Gastrocnemius medialis (tissue), 4 donors: ENCODE measurements around the gene HEATR3.

ENCODE experiments used
- POLR2A ChIP-seq, 2 donors: fragments of 450-650 bp; IDR thresholded peaks; one replicate each; pipeline ENCODE4 v1.6.1; 2017; ENCODE audit warnings: antibody characterized with exemption in 2 of 2, mild to moderate bottlenecking in 2 of 2, moderate library complexity in 2 of 2
- TF ChIP-seq, protein P1 (sequence below), 5 experiments: fragments of 450-650 bp in 3 of 5; fragments of 200-600 bp in 2 of 5; sonication (generic) in 2 of 5; IDR thresholded peaks in 4 of 5; conservative IDR thresholded peaks in 1 of 5; 1 replicate in 4 of 5; 2 replicates in 1 of 5; pipeline ENCODE4 v1.5.1; 2016 to 2019; ENCODE audit warnings: antibody characterized with exemption in 5 of 5, mild to moderate bottlenecking in 3 of 5, moderate library complexity in 3 of 5

DNA sequence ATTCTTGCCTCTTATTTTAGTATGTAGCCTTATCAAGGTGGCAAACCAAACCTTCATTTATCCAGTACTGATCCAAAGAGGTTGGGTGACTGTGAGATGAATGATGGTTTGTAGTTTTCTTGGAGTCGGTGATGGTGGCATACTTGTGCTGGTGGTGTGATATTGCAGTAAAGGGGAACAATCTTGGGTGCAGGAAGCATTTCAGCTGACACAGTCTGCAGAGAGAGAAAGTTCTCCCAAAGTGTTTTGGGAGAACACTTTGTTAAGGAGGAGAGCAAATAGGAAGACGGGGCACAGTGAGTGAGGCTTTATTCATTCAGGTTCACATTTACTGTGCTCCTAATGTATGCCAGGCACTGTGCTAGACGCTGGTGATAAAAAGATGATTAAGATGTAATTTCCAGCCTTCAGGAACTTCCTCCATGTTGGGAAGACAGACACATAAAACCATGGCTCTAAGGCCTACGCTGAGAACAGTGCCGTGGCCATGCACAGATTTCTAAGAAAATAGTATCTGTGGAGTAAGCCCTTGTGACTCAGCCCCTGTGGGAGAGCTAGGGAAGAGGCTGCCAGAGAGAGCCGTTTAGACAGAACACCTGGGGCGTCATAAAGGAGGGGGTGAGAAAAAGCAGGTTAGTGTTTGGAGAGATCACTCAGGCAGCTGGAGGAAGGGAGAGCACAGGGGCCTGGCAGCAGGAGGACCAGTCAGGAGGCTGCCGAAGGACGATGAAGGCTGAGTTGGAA, 13.8 kb downstream of the HEATR3 start:
- TF ChIP-seq POLR2A (IDR thresholded peaks at IDR 0.05) = no peak
- TF ChIP-seq, protein P1, sequence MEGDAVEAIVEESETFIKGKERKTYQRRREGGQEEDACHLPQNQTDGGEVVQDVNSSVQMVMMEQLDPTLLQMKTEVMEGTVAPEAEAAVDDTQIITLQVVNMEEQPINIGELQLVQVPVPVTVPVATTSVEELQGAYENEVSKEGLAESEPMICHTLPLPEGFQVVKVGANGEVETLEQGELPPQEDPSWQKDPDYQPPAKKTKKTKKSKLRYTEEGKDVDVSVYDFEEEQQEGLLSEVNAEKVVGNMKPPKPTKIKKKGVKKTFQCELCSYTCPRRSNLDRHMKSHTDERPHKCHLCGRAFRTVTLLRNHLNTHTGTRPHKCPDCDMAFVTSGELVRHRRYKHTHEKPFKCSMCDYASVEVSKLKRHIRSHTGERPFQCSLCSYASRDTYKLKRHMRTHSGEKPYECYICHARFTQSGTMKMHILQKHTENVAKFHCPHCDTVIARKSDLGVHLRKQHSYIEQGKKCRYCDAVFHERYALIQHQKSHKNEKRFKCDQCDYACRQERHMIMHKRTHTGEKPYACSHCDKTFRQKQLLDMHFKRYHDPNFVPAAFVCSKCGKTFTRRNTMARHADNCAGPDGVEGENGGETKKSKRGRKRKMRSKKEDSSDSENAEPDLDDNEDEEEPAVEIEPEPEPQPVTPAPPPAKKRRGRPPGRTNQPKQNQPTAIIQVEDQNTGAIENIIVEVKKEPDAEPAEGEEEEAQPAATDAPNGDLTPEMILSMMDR (IDR thresholded peaks at IDR 0.05 in 4 of 5, conservative IDR thresholded peaks at IDR 0.05 in 1 of 5) = no peak
